ENCODE measurements around the gene GMDS. TPM values are rescaled to one million over a fixed set of nuclear protein-coding genes. Genes with fewer than 3 reads are reported as not detected.

Gene GMDS
- total RNA-seq, 1 experiment from 2014 or later, result 27.6 TPM

GRCh38 chr6:1986454-1987243 lies 258.8 kb downstream of the GMDS start:
- H3K23me2 ChIP-seq (ENCODE audit: insufficient read length, low read depth, low read length, poor library complexity, severe bottlenecking), result no peaks in the 10 kb centered on the region
- no peak overlapping the region for H3K4ac ChIP-seq (ENCODE audit: low read depth, low read length)
- no peak overlapping the region for H3K9ac ChIP-seq (ENCODE audit: extremely low read depth, insufficient read length, low read length)
- Mint-ChIP-seq H3K4me3 (no peak overlapping the region), H3K27me3 (ENCODE audit: low read depth) (no peaks in the 10 kb centered on the region), H3K9me3 (peaks cover 21 to 24% of the 10 kb centered on the region in 2 experiments), H3K4me1 (peaks cover 5 to 6% of the 10 kb centered on the region in 2 experiments), H3K36me3 (ENCODE audit: insufficient read depth in 1 of 3, low read depth in 3 of 3) (peaks cover 8 to 17% (median 13%) of the 10 kb centered on the region in 3 experiments), H3K27ac (peak overlapping the region in 1 of 3 experiments; percentile 19; a peak in 1 of 7 replicates)
- no peak overlapping the region for H4K91ac ChIP-seq (ENCODE audit: insufficient read length, low read depth, low read length)
- 0 out of 2 replicates have a peak, but pooled peaks cover 3% of the 10 kb centered on the region for H3K4me1 ChIP-seq (ENCODE audit: insufficient read depth, low read length)
- no peaks in the 10 kb centered on the region for H4K20me1 ChIP-seq (ENCODE audit: control insufficient read depth, insufficient read depth, insufficient read length)
- no peak overlapping the region for H4K5ac ChIP-seq (ENCODE audit: insufficient read length, low read depth, low read length)
- no peak overlapping the region for H2BK5ac ChIP-seq (ENCODE audit: insufficient read length, low read length)
- no peak overlapping the region for H2BK120ac ChIP-seq (ENCODE audit: low read depth, low read length, poor library complexity, severe bottlenecking)
- H2BK12ac ChIP-seq (ENCODE audit: insufficient read length, low read depth, low read length), result no peak overlapping the region
- H2AFZ ChIP-seq (ENCODE audit: low read length), result no peak overlapping the region
- H3K4me2 ChIP-seq (ENCODE audit: insufficient read depth, insufficient read length, low read length), result no peak overlapping the region
- no peak for TF ChIP-seq CTCF (conservative IDR thresholded peaks at IDR 0.05)
- no peak overlapping the region for H2BK20ac ChIP-seq (ENCODE audit: low read depth, low read length, poor library complexity, severe bottlenecking)
- H3K79me1 ChIP-seq (ENCODE audit: insufficient read depth, low read depth, low read length, poor library complexity, severe bottlenecking), result no peaks in the 10 kb centered on the region
- H3K9me3 ChIP-seq (ENCODE audit: control insufficient read depth, low read depth, low read length), result no peaks in the 10 kb centered on the region
- DNase-seq, result no peak
- H2BK15ac ChIP-seq (ENCODE audit: low read depth, low read length), result no peak overlapping the region
- no peak overlapping the region for H3K27ac ChIP-seq (ENCODE audit: insufficient read length, low read depth, low read length)
- no peak overlapping the region for H3K56ac ChIP-seq (ENCODE audit: insufficient read length, low read depth, low read length)
- H3K27me3 ChIP-seq (ENCODE audit: insufficient read depth, low read length), result no peaks in the 10 kb centered on the region
- no CpG with 5 or more reads among the region's 1 CpG for WGBS (ENCODE audit: extremely low coverage, insufficient read length, low lambda C conversion rate)
- no peak overlapping the region for H3T11ph ChIP-seq (ENCODE audit: low read length)
- H3K14ac ChIP-seq (ENCODE audit: insufficient read depth, low read length), result no peak overlapping the region
- no peaks in the 10 kb centered on the region for H3K79me2 ChIP-seq (ENCODE audit: insufficient read depth, low read length)
- H3K18ac ChIP-seq (ENCODE audit: insufficient read length, low read depth, low read length), result no peak overlapping the region
- H3K23ac ChIP-seq (ENCODE audit: insufficient read length, low read depth, low read length), result no peak overlapping the region
- no peak overlapping the region for H4K8ac ChIP-seq (replicated peaks; ENCODE audit: insufficient read length, low read depth, low read length)
- no peak overlapping the region for H2AK5ac ChIP-seq (ENCODE audit: insufficient read length, low read length)
